Astrocyte (in vitro differentiated cells and primary cell): Measurements from ENCODE around the gene FAM107B. TPM values are rescaled to one million over a fixed set of nuclear protein-coding genes. Genes with fewer than 3 reads are reported as not detected.
A peak's percentile ranks its signal among the peaks of the same experiment; 100 is the strongest.

Source experiments
- DNase-seq: peaks from one replicate; pipeline ENCODE4 v3.0.0-alpha.2; 2010; ENCODE audit warnings: low read depth
- FAIRE-seq: peaks from 2 replicates; lab custom pipeline; 2011; peaks lifted over from hg19 to GRCh38; lab: Jason Lieb, UNC
- H2AFZ ChIP-seq: 2 replicates; pipeline ENCODE4 v1.6.0; 2012; ENCODE audit warnings: low read depth, low read length, inconsistent platforms
- H3K27ac ChIP-seq: 2 replicates; pipeline ENCODE4 v1.5.1; 2011; ENCODE audit warnings: low read depth, low read length, inconsistent platforms
- H3K27me3 ChIP-seq: 2 replicates; pipeline ENCODE4 v1.6.0; 2011; ENCODE audit warnings: low read length, inconsistent platforms; ENCODE audit not compliant: insufficient read depth
- H3K36me3 ChIP-seq: 2 replicates; pipeline ENCODE4 v1.5.1; 2011; ENCODE audit warnings: low read length, inconsistent platforms; ENCODE audit not compliant: insufficient read depth
- H3K4me1 ChIP-seq: 2 replicates; pipeline ENCODE4 v1.5.1; 2011; ENCODE audit warnings: low read length, inconsistent platforms; ENCODE audit not compliant: insufficient read depth
- H3K4me2 ChIP-seq: 2 replicates; pipeline ENCODE4 v1.6.0; 2012; ENCODE audit warnings: low read length, inconsistent platforms
- H3K4me3 ChIP-seq: 2 replicates; pipeline ENCODE4 v1.5.1; 2011; ENCODE audit warnings: low read depth, mild to moderate bottlenecking, low read length, inconsistent platforms; ENCODE audit not compliant: insufficient read depth
- H3K79me2 ChIP-seq: 2 replicates; pipeline ENCODE4 v1.6.0; 2012; ENCODE audit warnings: mild to moderate bottlenecking, low read length, inconsistent platforms; ENCODE audit not compliant: insufficient read depth
- H3K9ac ChIP-seq: 2 replicates; pipeline ENCODE4 v1.6.0; 2012; ENCODE audit warnings: mild to moderate bottlenecking, low read length, inconsistent platforms
- H3K9me3 ChIP-seq: 2 replicates; pipeline ENCODE4 v1.5.1; 2012; ENCODE audit warnings: low read depth, mild to moderate bottlenecking, low read length, inconsistent platforms; ENCODE audit not compliant: insufficient read depth
- H4K20me1 ChIP-seq: 2 replicates; pipeline ENCODE4 v1.6.0; 2012; ENCODE audit warnings: low read length, inconsistent platforms; ENCODE audit not compliant: insufficient read depth
- H3K27ac Mint-ChIP-seq: one replicate; pipeline ENCODE4 v1.8.0; 2021; ENCODE audit warnings: mild to moderate bottlenecking, mixed read lengths; ENCODE audit not compliant: unreplicated experiment
- H3K27me3 Mint-ChIP-seq: one replicate; pipeline ENCODE4 v1.8.0; 2021; ENCODE audit warnings: low read depth, mixed read lengths; ENCODE audit not compliant: unreplicated experiment
- H3K36me3 Mint-ChIP-seq: one replicate; pipeline ENCODE4 v1.8.0; 2021; ENCODE audit warnings: low read depth, mixed read lengths; ENCODE audit not compliant: unreplicated experiment
- H3K4me1 Mint-ChIP-seq: one replicate; pipeline ENCODE4 v1.8.0; 2021; ENCODE audit warnings: low read depth, mixed read lengths; ENCODE audit not compliant: unreplicated experiment
- H3K4me3 Mint-ChIP-seq: one replicate; pipeline ENCODE4 v1.8.0; 2021; ENCODE audit warnings: mild to moderate bottlenecking, moderate library complexity, mixed read lengths; ENCODE audit not compliant: unreplicated experiment
- H3K9me3 Mint-ChIP-seq: one replicate; pipeline ENCODE4 v1.8.0; 2021; ENCODE audit warnings: mild to moderate bottlenecking, mixed read lengths; ENCODE audit not compliant: unreplicated experiment
- EZH2 ChIP-seq: IDR thresholded peaks from 2 replicates; pipeline ENCODE4 v1.6.1; 2012; ENCODE audit warnings: mild to moderate bottlenecking, low read length, inconsistent platforms; ENCODE audit not compliant: insufficient read depth
- total RNA-seq: library from RNA; stranded (reverse); gene quantifications from 2 replicates; pipeline ENCODE4 v1.2.1, GENCODE V29; 2021
- TF ChIP-seq, protein P1 (sequence below): IDR thresholded peaks from 2 replicates; pipeline ENCODE4 v1.5.1; 2011; ENCODE audit warnings: low read depth, mild to moderate bottlenecking, inconsistent platforms, low read length, moderate library complexity; ENCODE audit not compliant: insufficient read depth

Gene FAM107B
- total RNA-seq, 1 donor from 2014 or later: 36.0 TPM

DNA sequence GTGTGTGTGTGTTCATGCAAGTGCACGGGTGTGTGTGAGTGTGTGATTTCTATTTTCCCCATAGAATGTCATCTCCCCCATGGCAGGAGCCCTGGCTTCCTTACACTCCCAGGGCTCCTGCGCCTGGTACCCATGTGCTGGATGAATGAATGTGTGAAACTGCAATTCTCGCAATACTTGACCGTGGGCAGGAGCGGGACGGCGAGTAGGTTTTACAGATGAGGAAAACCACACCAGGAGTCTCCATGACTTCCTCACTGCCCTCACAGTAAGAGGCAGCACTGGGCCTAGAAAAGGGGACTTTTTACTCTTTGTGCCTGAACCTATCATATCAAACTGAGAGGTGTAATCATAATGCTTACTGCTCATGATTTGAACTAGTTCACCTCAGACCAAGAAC is 276.4 kb downstream of the FAM107B start:
- no peaks in the 10 kb centered on the region for H3K79me2 ChIP-seq
- no peak overlapping the region for H3K4me2 ChIP-seq
- DNase-seq (no peak), FAIRE-seq (no peak)
- H3K9me3 ChIP-seq: no peaks in the 10 kb centered on the region
- no peak overlapping the region for H2AFZ ChIP-seq
- TF ChIP-seq EZH2: no peak
- TF ChIP-seq, protein P1, sequence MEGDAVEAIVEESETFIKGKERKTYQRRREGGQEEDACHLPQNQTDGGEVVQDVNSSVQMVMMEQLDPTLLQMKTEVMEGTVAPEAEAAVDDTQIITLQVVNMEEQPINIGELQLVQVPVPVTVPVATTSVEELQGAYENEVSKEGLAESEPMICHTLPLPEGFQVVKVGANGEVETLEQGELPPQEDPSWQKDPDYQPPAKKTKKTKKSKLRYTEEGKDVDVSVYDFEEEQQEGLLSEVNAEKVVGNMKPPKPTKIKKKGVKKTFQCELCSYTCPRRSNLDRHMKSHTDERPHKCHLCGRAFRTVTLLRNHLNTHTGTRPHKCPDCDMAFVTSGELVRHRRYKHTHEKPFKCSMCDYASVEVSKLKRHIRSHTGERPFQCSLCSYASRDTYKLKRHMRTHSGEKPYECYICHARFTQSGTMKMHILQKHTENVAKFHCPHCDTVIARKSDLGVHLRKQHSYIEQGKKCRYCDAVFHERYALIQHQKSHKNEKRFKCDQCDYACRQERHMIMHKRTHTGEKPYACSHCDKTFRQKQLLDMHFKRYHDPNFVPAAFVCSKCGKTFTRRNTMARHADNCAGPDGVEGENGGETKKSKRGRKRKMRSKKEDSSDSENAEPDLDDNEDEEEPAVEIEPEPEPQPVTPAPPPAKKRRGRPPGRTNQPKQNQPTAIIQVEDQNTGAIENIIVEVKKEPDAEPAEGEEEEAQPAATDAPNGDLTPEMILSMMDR: no peak
- no peaks in the 10 kb centered on the region for H3K4me1 ChIP-seq
- H3K36me3 ChIP-seq: no peaks in the 10 kb centered on the region
- no peaks in the 10 kb centered on the region for H3K27me3 ChIP-seq
- Mint-ChIP-seq H3K4me3 (no peak overlapping the region), H3K4me1 (peaks cover 2% of the 10 kb centered on the region), H3K36me3 (no peaks in the 10 kb centered on the region), H3K9me3 (no peaks in the 10 kb centered on the region), H3K27me3 (no peaks in the 10 kb centered on the region), H3K27ac (no peak overlapping the region)
- H4K20me1 ChIP-seq: no peaks in the 10 kb centered on the region
- H3K4me3 ChIP-seq: no peak overlapping the region
- H3K27ac ChIP-seq: no peak overlapping the region
- no peak overlapping the region for H3K9ac ChIP-seq

DNA sequence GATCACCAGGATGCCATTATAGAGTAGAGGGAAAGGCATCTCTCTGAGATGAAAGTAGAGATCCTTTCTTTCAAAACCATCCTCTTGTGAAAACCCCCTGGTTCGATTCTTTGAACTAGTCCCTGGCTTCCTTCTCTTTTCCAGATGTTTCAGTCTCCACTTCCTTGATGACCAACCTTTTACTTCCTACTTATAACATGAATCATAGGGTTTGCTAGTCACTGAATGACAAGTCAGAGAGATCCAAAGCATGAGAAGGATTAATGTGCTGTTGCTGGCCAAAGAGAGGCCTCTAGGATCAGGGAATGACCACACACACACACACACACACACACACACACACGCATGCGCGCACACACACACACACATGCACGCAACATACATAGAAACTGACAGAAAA is 282.9 kb downstream of the FAM107B start:
- Mint-ChIP-seq H3K27me3 (peaks cover 2% of the 10 kb centered on the region), H3K9me3 (no peaks in the 10 kb centered on the region), H3K4me3 (no peak overlapping the region), H3K4me1 (no peaks in the 10 kb centered on the region), H3K36me3 (no peaks in the 10 kb centered on the region), H3K27ac (no peak overlapping the region)
- DNase-seq: no peak
- H2AFZ ChIP-seq: no peak overlapping the region
- peak; percentile 13 for FAIRE-seq
- no peaks in the 10 kb centered on the region for H4K20me1 ChIP-seq
- no peak overlapping the region for H3K9ac ChIP-seq
- H3K9me3 ChIP-seq: no peaks in the 10 kb centered on the region
- H3K27ac ChIP-seq: no peak overlapping the region
- no peak overlapping the region for H3K4me2 ChIP-seq
- peaks cover 6% of the 10 kb centered on the region for H3K4me1 ChIP-seq
- H3K79me2 ChIP-seq: no peaks in the 10 kb centered on the region
- no peak overlapping the region for H3K4me3 ChIP-seq
- TF ChIP-seq EZH2: no peak
- TF ChIP-seq, protein P1: no peak
- H3K27me3 ChIP-seq: no peaks in the 10 kb centered on the region
- no peaks in the 10 kb centered on the region for H3K36me3 ChIP-seq

DNA sequence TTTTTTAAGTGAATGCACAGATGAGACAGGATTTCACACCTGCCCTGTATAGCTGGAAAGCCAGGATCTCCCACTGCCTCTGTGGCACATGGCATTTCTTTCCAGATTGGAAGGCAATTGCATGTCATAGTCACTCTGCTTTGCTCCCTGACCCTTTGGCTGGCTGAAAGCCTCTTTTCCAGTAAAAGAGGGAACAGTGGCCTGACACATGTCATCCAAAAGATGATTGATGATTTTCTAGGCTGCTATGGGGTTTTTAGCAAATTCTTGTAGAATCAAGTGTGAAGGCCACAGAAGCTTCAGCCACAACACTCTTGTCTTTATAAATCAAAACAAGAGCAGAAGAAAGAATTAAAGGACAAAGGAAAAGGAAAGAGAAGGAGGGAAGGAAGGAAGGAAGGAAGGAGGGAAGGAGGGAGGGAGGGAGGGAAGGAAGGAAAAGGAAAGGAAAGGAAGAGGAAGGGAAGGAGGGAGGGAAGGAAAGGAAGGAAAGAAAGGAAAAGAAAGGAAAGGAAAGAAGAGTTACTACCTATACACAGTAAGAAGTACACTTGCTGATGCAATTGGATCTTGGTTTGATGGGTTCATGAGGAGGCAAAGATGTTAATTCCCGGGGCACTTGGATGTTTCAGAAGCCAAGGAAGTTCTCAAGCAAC is 285.0 kb downstream of the FAM107B start:
- Mint-ChIP-seq H3K4me3 (no peak overlapping the region), H3K27me3 (peaks cover 4% of the 10 kb centered on the region), H3K4me1 (no peaks in the 10 kb centered on the region), H3K27ac (no peak overlapping the region), H3K36me3 (no peaks in the 10 kb centered on the region), H3K9me3 (no peaks in the 10 kb centered on the region)
- no peak for TF ChIP-seq EZH2
- no peaks in the 10 kb centered on the region for H4K20me1 ChIP-seq
- H3K9ac ChIP-seq: no peak overlapping the region
- H3K4me2 ChIP-seq: no peak overlapping the region
- no peaks in the 10 kb centered on the region for H3K36me3 ChIP-seq
- FAIRE-seq: no peak
- H3K79me2 ChIP-seq: no peaks in the 10 kb centered on the region
- no peaks in the 10 kb centered on the region for H3K27me3 ChIP-seq
- no peak overlapping the region for H2AFZ ChIP-seq
- H3K4me3 ChIP-seq: no peak overlapping the region
- H3K4me1 ChIP-seq: peaks cover 6% of the 10 kb centered on the region
- no peak for DNase-seq
- no peak overlapping the region for H3K27ac ChIP-seq
- no peaks in the 10 kb centered on the region for H3K9me3 ChIP-seq
